ENCODE data around the gene USP16. TPM values are rescaled to one million over a fixed set of nuclear protein-coding genes. Genes with fewer than 3 reads are reported as not detected.
A peak's percentile ranks its signal among the peaks of the same experiment; 100 is the strongest.
"Not testable (repeated sequence)": the region's sequence is repeated elsewhere in the genome, so short reads cannot be mapped to it uniquely, and the experiment has no call there.

The USP16 gene
- total RNA-seq, 5 donors from 2014 or later (not counting 1 experiment from before 2014, with no cell fraction given): 41.8 to 68.7 (median 45.4) TPM

DNA sequence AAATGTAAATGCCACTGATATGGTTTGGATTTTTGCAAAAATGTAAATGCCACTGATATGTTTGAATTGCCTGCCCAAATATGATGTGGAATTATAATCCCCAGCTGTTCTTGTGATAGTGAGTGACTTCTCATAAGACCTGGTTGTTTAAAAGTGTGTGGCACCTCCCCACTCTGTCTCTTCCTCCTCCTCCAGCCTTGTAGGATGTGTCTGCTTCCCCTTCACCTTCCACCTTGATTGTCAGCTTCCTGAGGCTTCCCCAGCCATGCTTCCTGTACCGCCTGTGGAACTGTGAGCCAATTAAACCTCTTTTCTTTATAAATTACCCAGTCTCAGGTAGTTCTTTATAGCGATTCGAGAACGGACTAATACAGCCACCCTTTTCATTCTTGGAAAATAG, 50.3 kb downstream of the USP16 start:
- Histone ChIP-seq H3K4me1 (ENCODE audit: control insufficient read depth in 1 of 2, extremely low read depth in 1 of 2, insufficient read depth in 2 of 2, low read length in 2 of 2) (peaks cover 40 to 45% of the 10 kb centered on the region in 2 experiments), H3K27ac (ENCODE audit: low read length) (no peak overlapping the region)
- peak overlapping the region in 2 of 3 donors; percentile 41 to 59 for H3K4me3 Mint-ChIP-seq

GRCh38 chr21:29075706-29076466, 51.4 kb downstream of the USP16 start:
- DNase-seq: no peak

More for the DNA sequence above, 50.3 kb downstream of the USP16 start:
- no peak overlapping the region for H3K4me3 ChIP-seq (ENCODE audit: control insufficient read depth in 1 of 2, extremely low read depth in 1 of 2, low read length in 1 of 2)
- no peaks in the 10 kb centered on the region for H3K27me3 Mint-ChIP-seq
- no peak for ATAC-seq (replicated peaks in 1 of 4)
- H3K9me3 ChIP-seq: no peaks in the 10 kb centered on the region
- H3K27ac Mint-ChIP-seq: peak overlapping the region; percentile 66 to 71
- H3K4me1 Mint-ChIP-seq: peaks cover 59 to 78% (median 78%) of the 10 kb centered on the region in 3 donors
- peaks cover 3% of the 10 kb centered on the region for H3K36me3 Mint-ChIP-seq
- no peaks in the 10 kb centered on the region for H3K27me3 ChIP-seq (replicated peaks in 1 of 2; ENCODE audit: control insufficient read depth in 2 of 2, extremely low read depth in 1 of 2, insufficient read depth in 2 of 2, low read length in 1 of 2)
- H3K9me3 Mint-ChIP-seq: no peaks in the 10 kb centered on the region
- ChIA-PET POLR2A (interaction anchor here (0.6 to 0.7 kb wide), 3 partner anchors 11 to 73 kb away, joined by 3 to 9 read pairs (median 5); no protein-coding TSS in a partner anchor), CTCF (no interaction called here)
- peaks cover 0 to 8% of the 10 kb centered on the region in 2 donors for H3K36me3 ChIP-seq (ENCODE audit: control insufficient read depth in 2 of 2, extremely low read depth in 1 of 2, insufficient read depth in 1 of 2, low read length in 1 of 2)
- DNase-seq: no peak
- no CpG with 5 or more reads among the region's 4 CpGs for WGBS (ENCODE audit: insufficient coverage)

DNA sequence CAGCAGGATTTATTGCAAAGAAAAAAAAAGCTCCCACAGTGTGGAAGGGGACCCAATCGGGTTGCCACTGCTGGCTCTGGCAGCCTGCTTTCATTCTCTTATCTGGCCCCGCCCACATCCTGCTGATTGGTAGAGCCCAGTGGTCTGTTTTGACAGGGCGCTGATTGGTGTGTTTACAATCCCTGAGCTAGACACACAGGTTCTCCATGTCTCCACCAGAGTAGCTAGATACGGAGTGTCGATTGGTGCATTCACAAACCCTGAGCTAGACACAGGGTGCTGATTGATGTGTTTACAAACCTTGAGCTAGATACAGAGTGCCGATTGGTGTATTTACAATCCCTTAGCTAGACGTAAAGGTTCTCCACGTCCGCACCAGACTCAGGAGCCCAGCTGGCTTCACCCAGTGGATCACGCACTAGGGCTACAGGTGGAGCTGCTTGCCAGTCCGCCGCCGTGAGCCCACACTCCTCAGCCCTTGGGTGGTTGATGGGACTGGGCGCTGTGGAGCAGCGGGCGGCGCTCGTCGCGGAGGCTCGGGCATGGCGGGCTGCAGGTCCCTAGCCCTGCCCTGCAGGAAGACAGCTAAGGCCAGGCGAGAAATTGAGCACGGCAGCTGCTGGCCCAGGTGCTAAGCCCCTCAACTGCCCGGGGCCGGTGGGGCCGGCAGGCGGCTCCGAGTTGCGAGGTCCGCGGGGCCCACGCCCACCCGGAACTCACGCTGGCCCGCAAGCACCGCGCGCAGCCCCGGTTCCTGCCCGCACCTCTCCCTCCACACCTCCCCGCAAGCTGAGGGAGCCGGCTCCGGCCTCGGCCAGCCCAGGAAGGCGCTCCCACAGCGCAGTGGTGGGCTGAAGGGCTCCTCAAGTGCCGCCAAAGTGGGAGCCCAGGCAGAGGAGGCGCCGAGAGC, 52.5 kb downstream of the USP16 start:
- not testable (repeated sequence) for H3K27me3 Mint-ChIP-seq; H3K36me3 Mint-ChIP-seq; H3K9me3 ChIP-seq; H3K27me3 ChIP-seq (replicated peaks in 1 of 2; ENCODE audit: control insufficient read depth in 2 of 2, extremely low read depth in 1 of 2, insufficient read depth in 2 of 2, low read length in 1 of 2); H3K36me3 ChIP-seq (ENCODE audit: control insufficient read depth in 2 of 2, extremely low read depth in 1 of 2, insufficient read depth in 1 of 2, low read length in 1 of 2); H3K9me3 Mint-ChIP-seq
- peak; percentile 46 to 88 (median 75) for DNase-seq
- peak overlapping the region; percentile 95 to 96 for H3K27ac Mint-ChIP-seq
- H3K4me3 ChIP-seq (ENCODE audit: control insufficient read depth in 1 of 2, extremely low read depth in 1 of 2, low read length in 1 of 2): peak overlapping the region; percentile 47 to 62
- peaks cover 60 to 82% (median 75%) of the 10 kb centered on the region in 3 donors for H3K4me1 Mint-ChIP-seq
- WGBS (ENCODE audit: insufficient coverage): 31% methylated on average over 30 of the region's 50 CpGs
- CTCF ChIA-PET: interaction anchor here (0.5 to 1.5 kb wide), 4 partner anchors 11 to 357 kb away, joined by 3 to 4 read pairs (median 3); no protein-coding TSS in a partner anchor
- peak overlapping the region; percentile 83 to 90 (median 83) for H3K4me3 Mint-ChIP-seq
- peak in 2 of 4 experiments; percentile 2 to 11 for ATAC-seq (replicated peaks in 1 of 4)
- peaks cover 41 to 52% of the 10 kb centered on the region in 2 experiments for H3K4me1 ChIP-seq (ENCODE audit: control insufficient read depth in 1 of 2, extremely low read depth in 1 of 2, insufficient read depth in 2 of 2, low read length in 2 of 2)
- POLR2A ChIA-PET: interaction anchor here (0.5 to 0.6 kb wide), 4 partner anchors 23 to 217 kb away, joined by 3 to 4 read pairs (median 3); no protein-coding TSS in a partner anchor
- peak overlapping the region; percentile 78 for H3K27ac ChIP-seq (ENCODE audit: low read length)

More at GRCh38 chr21:29075706-29076466, 51.4 kb downstream of the USP16 start:
- Histone ChIP-seq H3K4me3 (ENCODE audit: control insufficient read depth in 1 of 2, extremely low read depth in 1 of 2, low read length in 1 of 2) (no peak overlapping the region), H3K27ac (ENCODE audit: low read length) (peak overlapping the region; percentile 53), H3K9me3 (no peaks in the 10 kb centered on the region), H3K36me3 (ENCODE audit: control insufficient read depth in 2 of 2, extremely low read depth in 1 of 2, insufficient read depth in 1 of 2, low read length in 1 of 2) (peaks cover 0 to 1% of the 10 kb centered on the region in 2 donors), H3K4me1 (ENCODE audit: control insufficient read depth in 1 of 2, extremely low read depth in 1 of 2, insufficient read depth in 2 of 2, low read length in 2 of 2) (peaks cover 48 to 56% of the 10 kb centered on the region in 2 experiments), H3K27me3 (replicated peaks in 1 of 2; ENCODE audit: control insufficient read depth in 2 of 2, extremely low read depth in 1 of 2, insufficient read depth in 2 of 2, low read length in 1 of 2) (no peaks in the 10 kb centered on the region)
- peaks cover 3% of the 10 kb centered on the region for H3K36me3 Mint-ChIP-seq
- ChIA-PET CTCF (interaction anchor here in 1 of 2 donors (1.5 kb wide), 1 partner anchor 12 kb away, joined by 3 read pairs; no protein-coding TSS in a partner anchor), POLR2A (interaction anchor here in 1 of 2 donors (0.6 kb wide), 1 partner anchor 220 kb away, joined by 4 read pairs; no protein-coding TSS in a partner anchor)
- H3K27ac Mint-ChIP-seq: peak overlapping the region; percentile 29 to 93
- no peak for ATAC-seq (replicated peaks in 1 of 4)
- no peaks in the 10 kb centered on the region for H3K9me3 Mint-ChIP-seq
- no peaks in the 10 kb centered on the region for H3K27me3 Mint-ChIP-seq
- peaks cover 66 to 82% (median 78%) of the 10 kb centered on the region in 3 donors for H3K4me1 Mint-ChIP-seq
- WGBS (ENCODE audit: insufficient coverage): 94% methylated on average over 6 of the region's 9 CpGs
- H3K4me3 Mint-ChIP-seq: peak overlapping the region; percentile 10 to 83 (median 83)

DNA sequence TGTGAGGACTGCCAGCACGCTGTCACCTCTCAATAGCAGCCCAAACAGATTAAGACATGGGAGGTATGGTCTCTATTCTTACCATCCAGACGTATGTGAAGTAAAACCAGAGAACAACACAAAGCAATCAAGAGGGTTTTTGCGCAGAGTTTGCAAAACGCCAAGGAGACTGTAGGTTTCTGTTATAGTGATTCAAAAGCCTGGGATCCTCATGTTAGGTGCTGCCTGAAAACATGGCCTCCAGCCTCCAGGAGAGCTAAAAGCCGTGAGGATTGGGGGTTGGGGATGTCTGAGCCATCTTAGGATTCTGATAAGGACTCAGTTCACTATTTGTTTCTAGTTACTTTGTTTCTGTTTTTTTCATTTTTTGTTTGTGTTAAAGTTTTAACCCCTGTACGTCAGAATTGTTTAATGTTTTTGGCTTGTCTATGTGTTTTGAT, 53.2 kb downstream of the USP16 start:
- H3K9me3 Mint-ChIP-seq: no peaks in the 10 kb centered on the region
- H3K27me3 Mint-ChIP-seq: no peaks in the 10 kb centered on the region
- H3K4me3 Mint-ChIP-seq: peak overlapping the region; percentile 83 to 90 (median 83)
- Histone ChIP-seq H3K36me3 (ENCODE audit: control insufficient read depth in 2 of 2, extremely low read depth in 1 of 2, insufficient read depth in 1 of 2, low read length in 1 of 2) (no peaks in the 10 kb centered on the region), H3K27me3 (replicated peaks in 1 of 2; ENCODE audit: control insufficient read depth in 2 of 2, extremely low read depth in 1 of 2, insufficient read depth in 2 of 2, low read length in 1 of 2) (no peaks in the 10 kb centered on the region), H3K27ac (ENCODE audit: low read length) (peak overlapping the region; percentile 71), H3K9me3 (no peaks in the 10 kb centered on the region), H3K4me3 (ENCODE audit: control insufficient read depth in 1 of 2, extremely low read depth in 1 of 2, low read length in 1 of 2) (peak overlapping the region; percentile 47 to 62), H3K4me1 (ENCODE audit: control insufficient read depth in 1 of 2, extremely low read depth in 1 of 2, insufficient read depth in 2 of 2, low read length in 2 of 2) (peaks cover 34 to 55% of the 10 kb centered on the region in 2 experiments)
- peak in 3 of 35 experiments; percentile 12 to 49 (median 24) for DNase-seq
- H3K4me1 Mint-ChIP-seq: peaks cover 54 to 80% (median 72%) of the 10 kb centered on the region in 3 donors
- ChIA-PET POLR2A (no interaction called here), CTCF (no interaction called here)
- H3K27ac Mint-ChIP-seq: peak overlapping the region; percentile 95 to 96
- ATAC-seq (replicated peaks in 1 of 4): no peak
- WGBS (ENCODE audit: insufficient coverage): 28% methylated on average over 2 of the region's 6 CpGs
- H3K36me3 Mint-ChIP-seq: no peaks in the 10 kb centered on the region

GRCh38 chr21:29078869-29079767, 54.6 kb downstream of the USP16 start:
- ChIA-PET CTCF (interaction anchor here in 1 of 2 donors (0.6 to 0.9 kb wide), 2 partner anchors 290 to 373 kb away, joined by 3 to 4 read pairs; no protein-coding TSS in a partner anchor), POLR2A (interaction anchor here (0.6 to 1.5 kb wide), 4 partner anchors 54 to 220 kb away, joined by 3 to 6 read pairs (median 3); partner anchors contain the start of genes BACH1 (in 1 of the 2) and USP16 (in 1 of the 2))
- peak overlapping the region; percentile 71 for H3K27ac ChIP-seq (ENCODE audit: low read length)
- Mint-ChIP-seq H3K27me3 (no peaks in the 10 kb centered on the region), H3K4me3 (peak overlapping the region; percentile 31 to 83 (median 45)), H3K36me3 (no peaks in the 10 kb centered on the region), H3K27ac (peak overlapping the region; percentile 89), H3K4me1 (peaks cover 39 to 72% (median 67%) of the 10 kb centered on the region in 3 donors), H3K9me3 (no peaks in the 10 kb centered on the region)
- H3K9me3 ChIP-seq: no peaks in the 10 kb centered on the region
- H3K4me1 ChIP-seq (ENCODE audit: control insufficient read depth in 1 of 2, extremely low read depth in 1 of 2, insufficient read depth in 2 of 2, low read length in 2 of 2): peaks cover 26 to 55% of the 10 kb centered on the region in 2 experiments
- ATAC-seq (replicated peaks in 1 of 4): peak; percentile 16 to 41 (median 34)
- no peaks in the 10 kb centered on the region for H3K36me3 ChIP-seq (ENCODE audit: control insufficient read depth in 2 of 2, extremely low read depth in 1 of 2, insufficient read depth in 1 of 2, low read length in 1 of 2)
- no peak overlapping the region for H3K4me3 ChIP-seq (ENCODE audit: control insufficient read depth in 1 of 2, extremely low read depth in 1 of 2, low read length in 1 of 2)
- no peaks in the 10 kb centered on the region for H3K27me3 ChIP-seq (replicated peaks in 1 of 2; ENCODE audit: control insufficient read depth in 2 of 2, extremely low read depth in 1 of 2, insufficient read depth in 2 of 2, low read length in 1 of 2)
- WGBS (ENCODE audit: insufficient coverage): 13% methylated on average over 6 of the region's 8 CpGs
- DNase-seq: peak in 19 of 35 experiments; percentile 9 to 63 (median 22)

All from T-cell (primary cell).